HTERT RPE-1 (cell line): ENCODE measurements around the gene SYT6.
"Not testable (repeated sequence)": the region's sequence is repeated elsewhere in the genome, so short reads cannot be mapped to it uniquely, and the experiment has no call there.

ENCODE experiments used
- in situ Hi-C: fragments of 300-500 bp; cut with MboI; formaldehyde crosslinking; loops from 4 replicates; pipeline ENCODE4 v1.14.3; 2020; ENCODE audit warnings: low sequenced_read_pairs

The SYT6 gene

DNA sequence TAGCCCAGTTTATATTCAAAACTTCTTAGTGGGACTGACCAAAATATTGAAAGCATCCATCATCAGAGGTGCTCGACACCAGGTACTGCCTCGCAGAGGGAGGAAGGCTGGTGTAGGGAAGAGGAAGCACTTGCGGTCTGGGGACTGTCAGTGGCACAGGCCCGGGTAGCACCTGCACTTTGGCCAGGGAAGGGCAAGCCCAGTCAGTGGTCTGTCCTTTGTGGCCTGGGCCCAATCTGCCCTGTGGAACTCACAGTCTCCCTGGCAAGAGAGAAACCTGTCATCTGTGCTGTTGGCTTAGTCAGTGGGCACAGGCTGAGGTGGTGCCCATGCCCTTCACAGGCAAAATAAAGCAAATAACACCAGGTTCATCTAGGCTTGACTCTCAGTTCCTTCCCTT is 77.4 kb downstream of the SYT6 start:
- in situ Hi-C loops = no loop called here

DNA sequence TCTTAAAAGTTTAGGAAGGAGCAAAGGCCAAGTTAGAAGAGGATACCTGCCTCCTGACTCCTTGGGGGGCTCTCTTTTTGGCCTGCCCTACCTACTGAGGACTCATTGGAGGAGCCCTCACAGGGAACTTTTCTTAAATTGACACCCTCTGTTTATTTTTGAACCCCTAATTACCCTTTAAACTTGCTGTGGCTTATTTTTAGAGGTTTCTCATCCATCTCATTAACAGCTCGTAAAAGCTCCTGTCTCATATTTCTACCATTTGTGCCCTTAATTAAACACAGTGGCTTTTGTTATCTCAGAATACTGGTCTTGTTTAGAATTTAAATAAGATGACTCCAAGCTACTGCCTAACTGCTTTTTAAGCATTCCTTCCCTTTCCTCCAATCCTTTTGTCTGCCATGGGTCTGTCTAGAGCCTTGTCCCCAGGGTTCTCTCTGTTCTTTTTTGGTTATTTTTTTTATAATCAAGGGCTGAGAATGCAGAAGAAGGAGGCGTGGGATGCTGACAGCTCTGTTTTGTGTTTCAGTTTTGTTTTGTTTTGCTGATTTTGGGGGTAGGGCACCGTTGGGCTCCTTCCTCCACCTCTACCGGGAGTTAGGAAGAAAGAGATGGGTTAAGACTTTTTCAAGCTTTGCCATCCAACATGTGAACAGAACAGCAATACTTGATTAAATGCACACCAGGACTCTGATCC is 78.0 kb downstream of the SYT6 start:
- in situ Hi-C loops = no loop called here

DNA sequence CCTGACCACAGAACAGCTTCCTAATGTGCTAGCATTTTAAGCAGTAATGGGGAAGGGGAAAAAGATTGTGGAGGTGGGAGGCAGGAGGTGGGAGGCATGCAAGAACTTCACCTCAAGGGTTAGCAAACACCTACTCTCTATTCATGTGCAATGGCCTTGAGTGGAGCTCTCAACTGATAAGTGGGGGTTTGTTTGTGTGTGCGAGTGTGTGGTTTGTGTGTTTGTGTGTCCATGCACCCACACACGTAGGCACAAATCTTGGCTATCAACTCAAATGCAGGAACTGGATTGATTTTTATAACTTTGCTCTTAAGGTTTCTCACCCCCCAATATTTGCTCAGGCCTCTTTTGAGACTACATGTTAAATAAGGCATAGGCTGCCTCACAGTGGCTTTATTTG is 78.6 kb downstream of the SYT6 start:
- in situ Hi-C loops = no loop called here

DNA sequence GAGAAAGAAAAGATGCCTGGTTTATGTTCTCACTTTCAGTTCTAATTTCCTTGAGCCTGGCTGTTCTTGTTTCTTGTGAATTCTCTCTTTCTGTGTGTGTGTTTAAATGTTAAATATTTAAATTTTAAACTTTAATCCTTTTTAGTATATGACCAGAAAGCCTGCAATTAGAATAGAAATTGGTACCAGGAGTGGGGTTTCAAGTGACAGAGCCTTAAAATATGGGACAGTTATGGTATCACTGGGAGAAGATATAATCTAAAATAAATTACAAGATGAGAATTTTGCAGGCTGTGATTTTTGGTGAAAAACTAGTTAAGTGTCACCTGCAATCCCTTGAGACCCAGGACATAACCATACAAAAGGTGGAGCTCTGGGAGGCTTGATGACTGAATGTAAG is 81.4 kb downstream of the SYT6 start:
- in situ Hi-C loops = no loop called here

DNA sequence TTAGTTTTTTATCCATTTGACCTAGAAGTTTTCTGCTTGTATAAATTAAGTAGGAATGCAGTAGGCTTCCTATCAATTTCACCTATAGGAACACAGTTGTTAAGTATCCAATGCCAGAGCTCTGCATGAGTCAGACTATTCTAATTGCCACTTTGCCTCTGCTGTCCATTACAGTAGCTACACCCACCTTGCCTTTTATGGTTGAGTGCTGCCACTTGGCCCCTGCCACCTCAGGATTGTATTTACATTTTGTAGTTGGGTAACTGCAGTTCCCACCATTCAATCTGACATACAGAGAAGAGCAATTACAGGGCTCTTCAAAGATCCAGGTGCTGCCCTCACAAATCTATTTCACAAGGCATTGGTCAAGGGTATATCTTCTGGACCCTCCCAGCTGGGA is 83.9 kb downstream of the SYT6 start:
- in situ Hi-C loops = not testable (repeated sequence)

DNA sequence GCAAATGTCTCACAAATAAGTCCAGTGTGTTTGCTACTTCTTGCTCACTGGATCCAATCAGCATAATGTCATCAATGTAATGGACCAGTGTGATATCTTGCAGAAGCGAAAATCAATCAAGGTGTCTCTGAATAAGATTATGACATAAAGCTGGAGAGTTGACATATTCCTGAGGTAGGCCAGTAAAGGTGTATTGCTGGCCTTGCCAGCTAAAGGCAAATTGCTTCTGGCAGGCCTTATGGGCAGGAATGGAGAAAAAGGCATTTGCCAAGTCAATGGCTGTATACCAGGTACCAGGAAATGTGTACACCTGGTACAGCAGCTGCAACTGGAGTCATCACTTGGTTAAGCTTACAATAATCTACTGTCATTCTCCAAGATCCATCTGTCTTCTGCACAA is 85.0 kb downstream of the SYT6 start:
- in situ Hi-C loops = not testable (repeated sequence)

DNA sequence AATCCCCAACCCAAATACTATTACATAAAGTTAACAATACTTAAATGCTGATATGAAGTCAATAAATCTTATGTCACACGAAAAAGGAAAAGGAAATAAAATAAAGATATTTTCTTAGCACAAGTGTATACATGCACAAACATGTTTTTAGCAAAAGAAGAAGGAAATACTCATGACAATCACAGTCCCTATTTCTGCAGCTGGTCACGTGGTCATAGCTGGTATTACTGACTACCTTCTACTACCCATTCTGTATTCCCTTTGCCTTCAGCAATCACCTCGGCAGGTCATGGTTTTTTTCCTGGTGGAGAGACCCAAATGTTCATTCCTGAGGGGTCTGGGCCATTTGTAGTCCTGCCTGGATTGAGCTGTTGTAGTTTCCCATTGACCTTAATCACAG is 88.0 kb downstream of the SYT6 start:
- in situ Hi-C loops = not testable (repeated sequence)

DNA sequence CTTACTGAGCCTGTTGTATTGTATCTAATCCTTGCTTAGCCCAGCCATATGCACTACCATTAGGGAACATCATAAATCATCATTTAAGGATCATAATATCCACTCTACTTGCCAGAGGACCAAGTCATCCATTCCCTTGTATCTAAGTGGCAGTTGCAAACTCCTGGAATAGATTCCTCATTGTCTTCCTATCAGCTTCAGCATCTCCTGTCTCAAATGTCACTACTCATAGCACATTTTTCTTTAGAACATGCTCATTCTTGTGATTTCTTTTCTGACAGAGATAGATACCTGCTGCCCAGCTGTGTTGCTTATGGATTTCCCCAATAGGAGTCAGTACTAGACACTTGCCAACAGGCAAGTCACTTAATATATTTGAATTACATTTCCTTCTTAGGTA is 90.1 kb downstream of the SYT6 start:
- in situ Hi-C loops = no loop called here

DNA sequence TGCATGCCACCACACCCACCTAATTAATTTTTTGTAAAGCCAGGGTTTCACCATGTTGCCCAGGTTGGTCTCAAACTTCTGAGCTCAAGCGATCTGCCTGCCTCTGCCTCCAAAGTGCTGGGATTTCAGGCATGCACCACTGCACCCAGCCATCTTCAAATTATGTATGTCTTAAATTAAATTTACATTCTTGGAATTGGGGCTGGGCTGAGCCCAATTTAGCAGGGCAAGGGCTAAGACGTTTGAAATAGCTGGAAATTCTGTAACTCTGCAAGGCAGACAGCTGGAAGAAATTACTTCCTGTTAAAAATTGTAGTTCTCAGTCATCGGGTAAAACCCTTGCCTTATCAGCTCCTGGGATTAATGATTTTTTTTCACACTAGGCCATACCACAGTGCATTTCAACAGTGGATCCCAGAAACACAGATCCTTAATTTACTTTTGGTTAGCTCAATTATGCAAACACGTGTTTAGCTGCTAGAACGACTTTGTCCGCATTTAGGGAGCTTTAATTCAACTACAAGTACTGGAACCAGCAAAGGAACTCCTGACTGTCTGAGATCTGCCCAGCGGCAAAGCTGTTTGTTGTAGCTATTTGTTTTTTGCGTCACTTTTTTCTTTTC is 91.1 kb downstream of the SYT6 start:
- in situ Hi-C loops = no loop called here

DNA sequence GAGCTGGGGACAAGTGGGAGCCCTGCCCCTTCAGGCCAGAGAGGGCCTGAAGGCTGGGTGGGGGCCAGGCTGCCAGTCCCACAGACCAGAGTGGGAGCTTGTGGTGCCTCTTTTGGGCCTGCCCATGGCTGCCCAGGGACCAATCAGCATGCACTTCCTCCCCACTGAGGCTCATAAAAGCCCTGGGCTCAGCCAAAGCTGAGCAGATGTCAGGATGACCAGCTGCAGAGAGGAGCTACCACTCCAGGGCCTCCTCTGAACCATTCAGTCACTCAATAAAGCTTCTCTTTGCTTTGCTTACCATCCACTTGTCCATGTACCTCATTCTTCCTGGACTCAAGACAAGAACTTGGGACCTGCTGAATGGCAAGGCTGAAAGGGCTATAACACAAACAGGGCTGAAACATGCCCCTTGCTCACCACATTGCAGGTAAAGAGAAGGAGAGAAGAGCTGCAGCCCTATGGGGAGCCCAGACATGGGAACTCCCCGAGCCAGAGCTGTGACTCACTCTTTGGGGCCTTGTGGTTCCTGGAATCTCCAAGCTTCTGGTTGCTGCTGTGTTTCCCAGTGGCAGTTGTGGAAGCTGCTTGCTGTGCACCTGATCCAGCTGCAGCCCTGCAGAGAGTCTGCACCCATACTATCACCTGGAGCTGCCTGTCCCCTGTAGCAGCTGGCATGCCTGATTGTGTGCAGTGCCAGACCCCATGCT is 92.4 kb downstream of the SYT6 start:
- in situ Hi-C loops = no loop called here

DNA sequence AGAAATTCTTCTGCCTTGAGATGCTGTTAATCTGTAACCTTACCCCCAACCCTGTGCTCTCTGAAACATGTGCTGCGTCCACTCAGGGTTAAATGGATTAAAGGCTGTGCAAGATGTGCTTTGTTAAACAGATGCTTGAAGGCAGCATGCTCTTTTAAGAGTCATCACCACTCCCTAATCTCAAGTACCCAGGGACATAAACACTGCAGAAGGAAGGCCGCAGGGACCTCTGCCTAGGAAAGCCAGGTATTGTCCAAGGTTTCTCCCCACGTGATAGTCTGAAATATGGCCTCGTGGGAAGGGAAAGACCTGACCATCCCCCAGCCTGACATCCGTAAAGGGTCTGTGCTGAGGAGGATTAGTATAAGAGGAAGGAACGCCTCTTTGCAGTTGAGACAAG is 95.4 kb downstream of the SYT6 start:
- in situ Hi-C loops = not testable (repeated sequence)

DNA sequence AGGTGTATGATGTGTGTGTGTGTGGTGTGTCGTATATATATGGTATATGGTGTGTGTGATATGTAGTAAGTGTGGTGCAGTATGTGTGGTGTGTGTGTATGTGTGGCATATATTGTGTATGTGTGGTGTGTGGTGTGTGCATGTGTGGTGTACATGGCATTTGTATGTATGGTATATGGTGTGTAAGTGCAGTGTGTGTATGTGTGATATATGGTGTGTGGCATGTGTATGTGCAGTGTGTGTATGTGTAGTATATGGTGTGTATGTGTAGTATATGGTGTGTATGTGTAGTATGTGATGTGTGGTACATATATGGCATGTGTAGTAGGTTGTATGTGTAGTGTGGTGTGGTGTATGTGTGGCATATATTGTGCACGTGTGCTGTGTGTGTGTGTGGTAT is 99.5 kb downstream of the SYT6 start:
- in situ Hi-C loops = no loop called here

DNA sequence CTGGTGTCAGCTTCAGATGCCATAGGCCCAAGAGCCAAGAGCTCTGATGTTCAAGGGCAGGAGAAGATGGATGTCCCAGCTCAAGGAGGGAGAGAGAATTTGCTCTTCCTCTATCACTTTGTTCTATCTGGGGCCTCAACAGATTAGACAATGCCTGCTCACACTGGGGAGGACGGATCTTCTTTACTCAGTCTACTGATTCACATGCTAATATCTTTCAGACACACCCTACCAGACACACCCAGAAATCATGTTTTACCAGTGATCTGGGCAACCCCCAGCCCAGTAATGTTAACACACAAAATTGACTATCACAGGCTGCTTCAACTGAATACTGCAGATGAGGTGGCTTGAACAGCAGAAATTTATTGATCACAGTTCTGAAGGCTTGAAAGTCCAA is 105.4 kb downstream of the SYT6 start:
- in situ Hi-C loops = no loop called here

DNA sequence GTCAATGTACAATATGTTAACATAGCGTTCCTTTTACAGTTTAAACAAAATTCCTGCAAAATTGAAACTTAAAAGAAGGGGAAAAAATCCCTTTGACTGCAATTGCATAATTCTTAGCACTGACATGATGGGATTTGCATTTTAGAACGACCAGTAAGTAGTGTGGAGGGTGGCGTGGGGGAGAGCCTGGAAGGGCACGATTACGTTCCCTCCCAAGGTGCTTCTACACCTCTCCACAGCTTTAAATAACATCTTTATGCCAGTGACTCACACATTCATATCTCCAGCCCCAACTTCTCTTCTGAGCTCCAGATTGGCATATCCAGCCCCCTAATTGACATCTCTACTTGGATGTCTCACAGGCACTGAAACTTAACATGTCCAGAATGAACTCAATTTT is 110.1 kb downstream of the SYT6 start:
- in situ Hi-C loops = no loop called here

DNA sequence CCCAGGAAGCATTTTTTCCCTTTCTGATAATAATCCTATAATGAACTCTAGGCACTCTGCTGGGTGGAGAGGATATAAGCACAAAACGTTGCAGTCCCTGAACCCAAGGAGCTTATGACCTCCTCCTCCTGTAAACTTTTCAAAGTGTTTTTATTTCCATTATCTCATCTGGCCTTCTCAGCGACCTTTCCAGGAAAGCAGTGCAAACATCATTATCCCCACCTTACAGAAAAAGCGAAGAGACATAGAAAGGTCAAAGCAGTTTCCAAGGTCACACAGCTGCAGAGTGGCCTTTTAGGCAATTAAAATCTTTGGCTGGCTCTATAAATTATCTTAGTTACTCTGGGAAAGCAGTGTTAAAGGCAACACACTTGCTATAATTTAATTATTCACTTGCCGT is 110.6 kb downstream of the SYT6 start:
- in situ Hi-C loops = no loop called here

DNA sequence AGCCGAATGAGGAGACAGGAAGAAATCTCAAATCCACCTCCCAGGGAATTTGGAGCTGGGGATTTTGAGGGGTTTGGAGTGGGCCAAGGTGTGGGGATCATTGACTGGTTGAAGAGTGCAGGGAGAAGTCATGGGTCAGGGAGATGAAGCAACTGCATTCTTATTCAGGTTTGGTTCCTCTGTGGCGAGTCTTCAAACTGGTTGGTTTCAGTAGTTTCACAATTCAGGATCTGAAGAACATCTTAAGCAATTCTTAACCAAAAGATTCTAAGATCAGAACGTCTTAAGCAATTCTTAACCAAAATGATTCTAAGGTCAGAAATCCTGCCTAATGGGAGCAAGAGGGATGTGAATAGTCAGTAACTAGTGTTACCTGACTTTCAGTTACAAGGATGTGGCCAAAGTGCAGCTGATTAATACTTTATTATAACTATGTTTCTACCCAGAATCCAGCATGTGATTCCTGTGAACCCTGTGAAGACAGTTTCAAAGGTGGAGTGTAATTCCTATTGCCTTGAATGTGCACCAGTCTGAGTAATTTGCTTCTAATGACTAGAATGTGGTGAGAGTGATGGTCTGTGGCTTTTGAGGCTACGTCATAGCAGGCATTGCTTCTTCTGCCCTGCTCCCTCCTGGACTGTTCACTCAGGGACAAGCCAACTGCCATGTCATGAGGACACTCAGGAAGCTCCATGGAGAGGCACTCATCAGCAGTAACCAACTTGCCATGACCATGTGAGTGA is 113.2 kb downstream of the SYT6 start:
- in situ Hi-C loops = no loop called here
